HEK293 (cell line): ENCODE measurements around the gene C1QL4.

Source experiments
- CTCF ChIP-seq: fragments of 450-650 bp; formaldehyde crosslinking; IDR thresholded peaks from 2 replicates; pipeline ENCODE4 v1.5.1; 2016; ENCODE audit warnings: missing biosample characterization, missing genetic modification characterization
- MZF1 ChIP-seq: fragments of 450-650 bp; formaldehyde crosslinking; IDR thresholded peaks from 2 replicates; pipeline ENCODE4 v1.5.1; 2017; ENCODE audit warnings: missing biosample characterization, missing genetic modification characterization, borderline replicate concordance
- SETDB1 ChIP-seq: IDR thresholded peaks from one replicate; pipeline ENCODE4 v1.6.1; 2017; ENCODE audit warnings: mild to moderate bottlenecking, low read length, moderate library complexity, mixed read lengths; ENCODE audit not compliant: insufficient read length
- YY1 ChIP-seq: fragments of 450-650 bp; formaldehyde crosslinking; IDR thresholded peaks from 2 replicates; pipeline ENCODE4 v1.5.1; 2018; ENCODE audit warnings: missing biosample characterization, missing genetic modification characterization
- ZNF223 ChIP-seq: fragments of 450-650 bp; formaldehyde crosslinking; IDR thresholded peaks from 2 replicates; pipeline ENCODE4 v1.5.1; 2016; ENCODE audit warnings: missing biosample characterization, missing genetic modification characterization
- ZNF248 ChIP-seq: fragments of 450-650 bp; formaldehyde crosslinking; IDR thresholded peaks from 2 replicates; pipeline ENCODE4 v1.5.1; 2017; ENCODE audit warnings: missing biosample characterization, missing genetic modification characterization
- ZNF280C ChIP-seq: fragments of 450-650 bp; formaldehyde crosslinking; IDR thresholded peaks from 2 replicates; pipeline ENCODE4 v1.5.1; 2016; ENCODE audit warnings: missing biosample characterization, missing genetic modification characterization
- ZNF530 ChIP-seq: fragments of 450-650 bp; formaldehyde crosslinking; IDR thresholded peaks from 2 replicates; pipeline ENCODE4 v1.5.1; 2016; ENCODE audit warnings: low read depth, missing biosample characterization, missing genetic modification characterization
- ZNF558 ChIP-seq: fragments of 450-650 bp; formaldehyde crosslinking; IDR thresholded peaks from 2 replicates; pipeline ENCODE4 v1.5.1; 2016; ENCODE audit warnings: missing biosample characterization, missing genetic modification characterization
- ZNF785 ChIP-seq: fragments of 450-650 bp; formaldehyde crosslinking; IDR thresholded peaks from 2 replicates; pipeline ENCODE4 v1.5.1; 2016; ENCODE audit warnings: missing biosample characterization, missing genetic modification characterization
- TF ChIP-seq, protein P1 (sequence below): fragments of 450-650 bp; formaldehyde crosslinking; IDR thresholded peaks from 2 replicates; pipeline ENCODE4 v1.5.0; 2017; ENCODE audit warnings: missing biosample characterization, missing genetic modification characterization, borderline replicate concordance
- TF ChIP-seq, protein P2 (sequence below): fragments of 450-650 bp; formaldehyde crosslinking; IDR thresholded peaks from 2 replicates; pipeline ENCODE4 v1.5.1; 2016; ENCODE audit warnings: missing biosample characterization, missing genetic modification characterization

GRCh38 chr12:49332441-49332861 lies 4.5 kb downstream of the C1QL4 start:
- TF ChIP-seq, protein P1, sequence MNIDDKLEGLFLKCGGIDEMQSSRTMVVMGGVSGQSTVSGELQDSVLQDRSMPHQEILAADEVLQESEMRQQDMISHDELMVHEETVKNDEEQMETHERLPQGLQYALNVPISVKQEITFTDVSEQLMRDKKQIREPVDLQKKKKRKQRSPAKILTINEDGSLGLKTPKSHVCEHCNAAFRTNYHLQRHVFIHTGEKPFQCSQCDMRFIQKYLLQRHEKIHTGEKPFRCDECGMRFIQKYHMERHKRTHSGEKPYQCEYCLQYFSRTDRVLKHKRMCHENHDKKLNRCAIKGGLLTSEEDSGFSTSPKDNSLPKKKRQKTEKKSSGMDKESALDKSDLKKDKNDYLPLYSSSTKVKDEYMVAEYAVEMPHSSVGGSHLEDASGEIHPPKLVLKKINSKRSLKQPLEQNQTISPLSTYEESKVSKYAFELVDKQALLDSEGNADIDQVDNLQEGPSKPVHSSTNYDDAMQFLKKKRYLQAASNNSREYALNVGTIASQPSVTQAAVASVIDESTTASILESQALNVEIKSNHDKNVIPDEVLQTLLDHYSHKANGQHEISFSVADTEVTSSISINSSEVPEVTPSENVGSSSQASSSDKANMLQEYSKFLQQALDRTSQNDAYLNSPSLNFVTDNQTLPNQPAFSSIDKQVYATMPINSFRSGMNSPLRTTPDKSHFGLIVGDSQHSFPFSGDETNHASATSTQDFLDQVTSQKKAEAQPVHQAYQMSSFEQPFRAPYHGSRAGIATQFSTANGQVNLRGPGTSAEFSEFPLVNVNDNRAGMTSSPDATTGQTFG (tag by site-specific recombination): no peak
- no peak for TF ChIP-seq YY1 (tag by site-specific recombination)
- TF ChIP-seq SETDB1: no peak
- no peak for TF ChIP-seq ZNF785 (tag by site-specific recombination)
- TF ChIP-seq CTCF (tag by site-specific recombination): no peak
- no peak for TF ChIP-seq ZNF558 (tag by site-specific recombination)
- TF ChIP-seq MZF1: no peak
- TF ChIP-seq ZNF223: no peak
- TF ChIP-seq ZNF530 (tag by site-specific recombination): no peak
- TF ChIP-seq ZNF280C (tag by site-specific recombination): no peak
- TF ChIP-seq ZNF248: no peak
- TF ChIP-seq, protein P2, sequence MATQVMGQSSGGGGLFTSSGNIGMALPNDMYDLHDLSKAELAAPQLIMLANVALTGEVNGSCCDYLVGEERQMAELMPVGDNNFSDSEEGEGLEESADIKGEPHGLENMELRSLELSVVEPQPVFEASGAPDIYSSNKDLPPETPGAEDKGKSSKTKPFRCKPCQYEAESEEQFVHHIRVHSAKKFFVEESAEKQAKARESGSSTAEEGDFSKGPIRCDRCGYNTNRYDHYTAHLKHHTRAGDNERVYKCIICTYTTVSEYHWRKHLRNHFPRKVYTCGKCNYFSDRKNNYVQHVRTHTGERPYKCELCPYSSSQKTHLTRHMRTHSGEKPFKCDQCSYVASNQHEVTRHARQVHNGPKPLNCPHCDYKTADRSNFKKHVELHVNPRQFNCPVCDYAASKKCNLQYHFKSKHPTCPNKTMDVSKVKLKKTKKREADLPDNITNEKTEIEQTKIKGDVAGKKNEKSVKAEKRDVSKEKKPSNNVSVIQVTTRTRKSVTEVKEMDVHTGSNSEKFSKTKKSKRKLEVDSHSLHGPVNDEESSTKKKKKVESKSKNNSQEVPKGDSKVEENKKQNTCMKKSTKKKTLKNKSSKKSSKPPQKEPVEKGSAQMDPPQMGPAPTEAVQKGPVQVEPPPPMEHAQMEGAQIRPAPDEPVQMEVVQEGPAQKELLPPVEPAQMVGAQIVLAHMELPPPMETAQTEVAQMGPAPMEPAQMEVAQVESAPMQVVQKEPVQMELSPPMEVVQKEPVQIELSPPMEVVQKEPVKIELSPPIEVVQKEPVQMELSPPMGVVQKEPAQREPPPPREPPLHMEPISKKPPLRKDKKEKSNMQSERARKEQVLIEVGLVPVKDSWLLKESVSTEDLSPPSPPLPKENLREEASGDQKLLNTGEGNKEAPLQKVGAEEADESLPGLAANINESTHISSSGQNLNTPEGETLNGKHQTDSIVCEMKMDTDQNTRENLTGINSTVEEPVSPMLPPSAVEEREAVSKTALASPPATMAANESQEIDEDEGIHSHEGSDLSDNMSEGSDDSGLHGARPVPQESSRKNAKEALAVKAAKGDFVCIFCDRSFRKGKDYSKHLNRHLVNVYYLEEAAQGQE (tag by site-specific recombination): no peak
